Smooth muscle cell (in vitro differentiated cells): Measurements from ENCODE around the gene CFAP300. TPM values are rescaled to one million over a fixed set of nuclear protein-coding genes. Genes with fewer than 3 reads are reported as not detected.

Experiments used
- DNase-seq: peaks from one replicate; lab custom pipeline; 2025; ENCODE audit not compliant: unreplicated experiment; lab: John Stamatoyannopoulos, UW
- H2AFZ ChIP-seq: fragments of 200-600 bp; sonication (generic); 2 replicates; pipeline ENCODE4 v1.6.0; 2016; ENCODE audit warnings: antibody characterized with exemption, low read depth, mild to moderate bottlenecking
- H3F3A ChIP-seq: fragments of 200-600 bp; sonication (generic); 2 replicates; pipeline ENCODE4 v1.6.0; 2017; ENCODE audit warnings: antibody characterized with exemption, low read depth
- H3K27ac ChIP-seq: fragments of 200-600 bp; sonication (generic); 2 replicates; pipeline ENCODE4 v1.5.1; 2016; ENCODE audit warnings: low read depth, mild to moderate bottlenecking
- H3K27me3 ChIP-seq: fragments of 200-600 bp; sonication (generic); 2 replicates; pipeline ENCODE4 v1.6.1; 2016; ENCODE audit warnings: low read depth, mild to moderate bottlenecking
- H3K36me3 ChIP-seq: fragments of 200-600 bp; sonication (generic); 2 replicates; pipeline ENCODE4 v1.5.1; 2016; ENCODE audit warnings: low read depth
- H3K4me1 ChIP-seq: fragments of 200-600 bp; sonication (generic); 2 replicates; pipeline ENCODE4 v1.5.1; 2016; ENCODE audit warnings: low read depth
- H3K4me2 ChIP-seq: fragments of 200-600 bp; sonication (generic); 2 replicates; pipeline ENCODE4 v1.6.0; 2016; ENCODE audit warnings: mild to moderate bottlenecking
- H3K4me3 ChIP-seq: fragments of 200-600 bp; sonication (generic); 2 replicates; pipeline ENCODE4 v1.5.1; 2016; ENCODE audit warnings: mild to moderate bottlenecking
- H3K79me2 ChIP-seq: fragments of 200-600 bp; sonication (generic); 2 replicates; pipeline ENCODE4 v1.6.0; 2016; ENCODE audit warnings: low read depth, mild to moderate bottlenecking
- H3K9ac ChIP-seq: fragments of 200-600 bp; sonication (generic); 2 replicates; pipeline ENCODE4 v1.6.0; 2016; ENCODE audit warnings: low read depth
- H3K9me3 ChIP-seq: fragments of 200-600 bp; sonication (generic); replicated peaks from 2 replicates; pipeline ENCODE4 v1.5.1; 2016; ENCODE audit warnings: low read depth
- H4K20me1 ChIP-seq: fragments of 200-600 bp; sonication (generic); 2 replicates; pipeline ENCODE4 v1.6.0; 2016; ENCODE audit warnings: low read depth
- CTCF ChIP-seq: fragments of 200-600 bp; sonication (generic); IDR thresholded peaks from 2 replicates; pipeline ENCODE4 v1.5.1; 2017; ENCODE audit warnings: borderline replicate concordance, mild to moderate bottlenecking, antibody characterized with exemption; ENCODE audit not compliant: insufficient read depth, poor library complexity, severe bottlenecking
- WGBS: methylation state at CpG from one replicate; pipeline ENCODE4 v1.1.7; 2016; ENCODE audit warnings: low lambda C conversion rate; 5-methylcytosine and 5-hydroxymethylcytosine counted together
- polyA plus RNA-seq: library from polyadenylated mRNA; unstranded; fragments of >200 nt; fragmentation: Nextera tagmentation; extraction: Ambion mirVana; gene quantifications from 2 replicates; pipeline ENCODE4 v1.2.1, GENCODE V29; 2016
- total RNA-seq: library from RNA; depleted of rRNA; stranded (reverse); fragments of >200 nt; gene quantifications from 2 replicates; pipeline ENCODE4 v1.2.3, GENCODE V29; 2014

Gene CFAP300
- total and polyA plus RNA-seq, 2 experiments from 2014 or later = 5.6 to 18.2 TPM

- Histone ChIP-seq H3K4me1 (peaks cover 87% of the 10 kb centered on the region), H4K20me1 (peaks cover 79% of the 10 kb centered on the region), H3K9me3 (no peaks in the 10 kb centered on the region), H3K79me2 (peaks cover 94% of the 10 kb centered on the region), H3K9ac (no peak overlapping the region), H3K4me3 (no peak overlapping the region), H3F3A (peaks cover 33% of the 10 kb centered on the region), H3K27me3 (no peaks in the 10 kb centered on the region), H3K36me3 (no peaks in the 10 kb centered on the region), H3K4me2 (peak overlapping the region; percentile 98), H2AFZ (no peak overlapping the region), H3K27ac (peak overlapping the region; percentile 99)
- DNase-seq = no peak
- 52% methylated on average over 2 of the region's 2 CpGs for WGBS
- no peak for TF ChIP-seq CTCF
These were observed 69.4 kb downstream of the CFAP300 start for GRCh38 chr11:102116453-102117205.

DNA sequence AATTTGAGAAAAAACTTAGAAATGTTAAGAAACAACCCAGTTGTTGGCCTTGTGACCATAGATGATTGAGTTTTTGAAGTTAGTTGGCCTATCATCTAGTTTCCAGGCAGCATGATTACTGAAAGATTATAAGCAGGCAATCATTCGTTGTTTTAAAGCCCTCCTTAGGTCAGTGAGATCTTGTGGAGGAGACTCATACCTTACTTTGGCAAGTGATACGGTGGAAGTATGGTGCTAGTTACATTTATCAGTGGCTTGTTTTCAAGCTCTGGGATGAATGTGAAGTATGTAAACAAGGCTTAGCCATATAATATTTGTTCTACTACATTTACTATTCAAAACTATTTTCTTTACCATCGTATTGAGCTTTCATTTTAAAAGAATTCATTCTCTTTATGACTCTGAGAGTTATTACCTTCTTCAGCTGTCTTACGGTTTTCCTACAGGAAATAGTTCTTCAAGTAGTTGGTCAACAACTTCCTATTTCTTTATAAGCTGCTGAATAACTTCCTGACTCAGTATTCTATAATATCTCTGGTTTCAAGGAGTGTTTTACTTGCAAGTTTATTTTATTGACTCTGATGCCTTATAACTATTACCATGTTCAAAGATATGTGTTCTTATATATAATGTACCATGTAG, 70.4 kb downstream of the CFAP300 start:
- no peak overlapping the region for H2AFZ ChIP-seq
- peak overlapping the region; percentile 4 for H3K4me3 ChIP-seq
- H3K27ac ChIP-seq = peak overlapping the region; percentile 99
- TF ChIP-seq CTCF = no peak
- no peak overlapping the region for H3K9ac ChIP-seq
- H3K4me1 ChIP-seq = peaks cover 85% of the 10 kb centered on the region
- WGBS = 28% methylated on average over 4 of the region's 4 CpGs
- H3K36me3 ChIP-seq = no peaks in the 10 kb centered on the region
- no peaks in the 10 kb centered on the region for H3K9me3 ChIP-seq
- peaks cover 88% of the 10 kb centered on the region for H4K20me1 ChIP-seq
- H3K27me3 ChIP-seq = no peaks in the 10 kb centered on the region
- no peak for DNase-seq
- H3F3A ChIP-seq = peaks cover 37% of the 10 kb centered on the region
- peaks cover 100% of the 10 kb centered on the region for H3K79me2 ChIP-seq
- H3K4me2 ChIP-seq = peak overlapping the region; percentile 98

DNA sequence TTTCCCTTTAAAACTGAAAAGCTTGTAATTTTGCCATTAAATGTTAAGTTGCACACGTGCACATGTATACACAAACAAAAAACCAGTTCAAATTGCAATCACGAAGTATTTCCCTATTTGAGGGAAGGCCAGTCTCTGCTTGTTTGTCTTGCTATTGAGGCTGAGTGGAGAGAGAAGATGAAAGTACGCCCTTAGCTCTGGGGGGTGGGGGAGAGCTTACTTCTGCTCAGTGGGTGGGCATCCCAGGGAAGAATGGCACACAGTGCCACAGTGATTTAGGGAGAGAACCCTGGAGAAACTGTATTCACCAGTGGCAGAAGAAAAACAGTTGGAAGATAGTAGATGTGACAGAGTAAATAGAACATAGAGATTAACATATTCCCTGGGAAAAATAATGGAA, 71.7 kb downstream of the CFAP300 start:
- H3K79me2 ChIP-seq = peaks cover 100% of the 10 kb centered on the region
- H3F3A ChIP-seq = peaks cover 28% of the 10 kb centered on the region
- peak overlapping the region; percentile 17 for H3K9ac ChIP-seq
- H3K27me3 ChIP-seq = no peaks in the 10 kb centered on the region
- H3K4me3 ChIP-seq = no peak overlapping the region
- H2AFZ ChIP-seq = no peak overlapping the region
- DNase-seq = no peak
- peaks cover 72% of the 10 kb centered on the region for H3K4me1 ChIP-seq
- H3K27ac ChIP-seq = peak overlapping the region; percentile 99
- no peaks in the 10 kb centered on the region for H3K9me3 ChIP-seq
- peak overlapping the region; percentile 98 for H3K4me2 ChIP-seq
- TF ChIP-seq CTCF = no peak
- peaks cover 6% of the 10 kb centered on the region for H3K36me3 ChIP-seq
- 42% methylated on average over 3 of the region's 3 CpGs for WGBS
- peaks cover 94% of the 10 kb centered on the region for H4K20me1 ChIP-seq
